ENCODE results near the gene DICER1.

DICER1 gene

GRCh38 chr14:95164506-95164905, 7.2 kb upstream of the DICER1 start:
- TF ChIP-seq, protein P1, sequence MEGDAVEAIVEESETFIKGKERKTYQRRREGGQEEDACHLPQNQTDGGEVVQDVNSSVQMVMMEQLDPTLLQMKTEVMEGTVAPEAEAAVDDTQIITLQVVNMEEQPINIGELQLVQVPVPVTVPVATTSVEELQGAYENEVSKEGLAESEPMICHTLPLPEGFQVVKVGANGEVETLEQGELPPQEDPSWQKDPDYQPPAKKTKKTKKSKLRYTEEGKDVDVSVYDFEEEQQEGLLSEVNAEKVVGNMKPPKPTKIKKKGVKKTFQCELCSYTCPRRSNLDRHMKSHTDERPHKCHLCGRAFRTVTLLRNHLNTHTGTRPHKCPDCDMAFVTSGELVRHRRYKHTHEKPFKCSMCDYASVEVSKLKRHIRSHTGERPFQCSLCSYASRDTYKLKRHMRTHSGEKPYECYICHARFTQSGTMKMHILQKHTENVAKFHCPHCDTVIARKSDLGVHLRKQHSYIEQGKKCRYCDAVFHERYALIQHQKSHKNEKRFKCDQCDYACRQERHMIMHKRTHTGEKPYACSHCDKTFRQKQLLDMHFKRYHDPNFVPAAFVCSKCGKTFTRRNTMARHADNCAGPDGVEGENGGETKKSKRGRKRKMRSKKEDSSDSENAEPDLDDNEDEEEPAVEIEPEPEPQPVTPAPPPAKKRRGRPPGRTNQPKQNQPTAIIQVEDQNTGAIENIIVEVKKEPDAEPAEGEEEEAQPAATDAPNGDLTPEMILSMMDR (IDR thresholded peaks at IDR 0.05), result no peak

GRCh38 chr14:95163666-95164065, 6.3 kb upstream of the DICER1 start:
- TF ChIP-seq, protein P1 (IDR thresholded peaks at IDR 0.05), result no peak

GRCh38 chr14:95163132-95163531, 5.8 kb upstream of the DICER1 start:
- TF ChIP-seq, protein P1 (IDR thresholded peaks at IDR 0.05), result no peak

GRCh38 chr14:95162641-95163040, 5.3 kb upstream of the DICER1 start:
- TF ChIP-seq, protein P1 (IDR thresholded peaks at IDR 0.05), result no peak

DNA sequence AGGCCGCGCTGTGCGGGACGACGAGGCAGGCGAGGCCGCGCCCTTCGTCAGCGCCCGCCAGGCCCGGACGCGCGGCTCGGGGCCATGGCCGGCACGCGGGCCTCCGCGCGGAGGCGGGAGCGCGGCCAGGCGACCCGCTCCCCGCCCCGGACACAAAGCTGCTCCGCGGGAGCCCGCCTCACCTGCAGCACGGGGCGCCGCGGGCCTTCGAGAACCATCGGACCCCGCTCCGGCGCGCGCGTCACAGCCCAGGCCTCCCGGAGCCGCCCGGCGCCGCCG, 342 bp downstream of the DICER1 start:
- TF ChIP-seq, protein P1 (IDR thresholded peaks at IDR 0.05), result no peak

GRCh38 chr14:95156161-95157047, 925 bp downstream of the DICER1 start:
- TF ChIP-seq, protein P1 (IDR thresholded peaks at IDR 0.05), result no peak

- TF ChIP-seq, protein P1 (IDR thresholded peaks at IDR 0.05), result no peak
Observed at GRCh38 chr14:95155045-95155444, 2.3 kb downstream of the DICER1 start.

GRCh38 chr14:95153866-95154265, 3.5 kb downstream of the DICER1 start:
- TF ChIP-seq, protein P1 (IDR thresholded peaks at IDR 0.05), result no peak

Measured in LNCAP (cell line).